ENCODE results near the gene GPRC5D. TPM values are rescaled to one million over a fixed set of nuclear protein-coding genes. Genes with fewer than 3 reads are reported as not detected.

GPRC5D gene
- total and polyA plus RNA-seq, 2 experiments from 2014 or later = not detected

DNA sequence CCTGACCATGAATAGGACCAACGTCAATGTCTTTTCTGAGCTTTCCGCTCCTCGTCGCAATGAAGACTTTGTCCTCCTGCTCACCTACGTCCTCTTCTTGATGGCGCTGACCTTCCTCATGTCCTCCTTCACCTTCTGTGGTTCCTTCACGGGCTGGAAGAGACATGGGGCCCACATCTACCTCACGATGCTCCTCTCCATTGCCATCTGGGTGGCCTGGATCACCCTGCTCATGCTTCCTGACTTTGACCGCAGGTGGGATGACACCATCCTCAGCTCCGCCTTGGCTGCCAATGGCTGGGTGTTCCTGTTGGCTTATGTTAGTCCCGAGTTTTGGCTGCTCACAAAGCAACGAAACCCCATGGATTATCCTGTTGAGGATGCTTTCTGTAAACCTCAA is 43.3 kb downstream of the GPRC5D start:
- WGBS, 2 experiments (ENCODE audit: low coverage in 1 of 2, low lambda C conversion rate in 2 of 2, missing lambda C conversion rate in 2 of 2) = 95 to 96% methylated on average over 12 of the region's 12 CpGs
- Histone ChIP-seq H3K9me2 (ENCODE audit: insufficient read depth) (no peaks in the 10 kb centered on the region), H3K27me3 (replicated peaks; ENCODE audit: insufficient read depth) (no peaks in the 10 kb centered on the region), H3K9me3 (ENCODE audit: low read depth) (no peaks in the 10 kb centered on the region), H3K4me2 (ENCODE audit: unreplicated experiment) (no peak overlapping the region), H3K4me1 (ENCODE audit: insufficient read depth) (peaks cover 6% of the 10 kb centered on the region), H3K4me3 (no peak overlapping the region), H3K9ac (no peak overlapping the region), H3K36me3 (ENCODE audit: low read depth) (peaks cover 29% of the 10 kb centered on the region), H3K79me2 (ENCODE audit: insufficient read depth) (peaks cover 42% of the 10 kb centered on the region), H2AFZ (no peak overlapping the region), H3K27ac (no peak overlapping the region), H4K20me1 (ENCODE audit: insufficient read depth) (no peaks in the 10 kb centered on the region), H3F3A (ENCODE audit: insufficient read depth) (peaks cover 10% of the 10 kb centered on the region; the same call in 1 of the 2 replicates)
- TF ChIP-seq EZH2 (IDR thresholded peaks at IDR 0.05; ENCODE audit: insufficient read depth, poor library complexity, severe bottlenecking) = no peak
- TF ChIP-seq EZH2phosphoT487 (IDR thresholded peaks at IDR 0.05; ENCODE audit: insufficient read depth, low read depth) = no peak
- DNase-seq = no peak
- in situ Hi-C loops (cut with MboI) = no loop called here

DNA sequence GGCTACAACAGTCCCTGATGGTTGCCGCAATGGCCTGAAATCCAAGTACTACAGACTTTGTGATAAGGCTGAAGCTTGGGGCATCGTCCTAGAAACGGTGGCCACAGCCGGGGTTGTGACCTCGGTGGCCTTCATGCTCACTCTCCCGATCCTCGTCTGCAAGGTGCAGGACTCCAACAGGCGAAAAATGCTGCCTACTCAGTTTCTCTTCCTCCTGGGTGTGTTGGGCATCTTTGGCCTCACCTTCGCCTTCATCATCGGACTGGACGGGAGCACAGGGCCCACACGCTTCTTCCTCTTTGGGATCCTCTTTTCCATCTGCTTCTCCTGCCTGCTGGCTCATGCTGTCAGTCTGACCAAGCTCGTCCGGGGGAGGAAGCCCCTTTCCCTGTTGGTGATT is 43.7 kb downstream of the GPRC5D start:
- peaks cover 47% of the 10 kb centered on the region for H3K79me2 ChIP-seq (ENCODE audit: insufficient read depth)
- H2AFZ ChIP-seq = no peak overlapping the region
- TF ChIP-seq EZH2phosphoT487 (IDR thresholded peaks at IDR 0.05; ENCODE audit: insufficient read depth, low read depth) (no peak), EZH2 (IDR thresholded peaks at IDR 0.05; ENCODE audit: insufficient read depth, poor library complexity, severe bottlenecking) (no peak)
- no peak overlapping the region for H3K4me2 ChIP-seq (ENCODE audit: unreplicated experiment)
- peaks cover 7% of the 10 kb centered on the region; the same call in 1 of the 2 replicates for H3F3A ChIP-seq (ENCODE audit: insufficient read depth)
- no peak overlapping the region for H3K4me3 ChIP-seq
- 93 to 97% methylated on average over 14 of the region's 14 CpGs for WGBS, 2 experiments (ENCODE audit: low coverage in 1 of 2, low lambda C conversion rate in 2 of 2, missing lambda C conversion rate in 2 of 2)
- no peak overlapping the region for H3K9ac ChIP-seq
- in situ Hi-C loops (cut with MboI) = no loop called here
- H3K9me2 ChIP-seq (ENCODE audit: insufficient read depth) = no peaks in the 10 kb centered on the region
- peaks cover 6% of the 10 kb centered on the region for H3K4me1 ChIP-seq (ENCODE audit: insufficient read depth)
- no peak for DNase-seq
- H4K20me1 ChIP-seq (ENCODE audit: insufficient read depth) = no peaks in the 10 kb centered on the region
- H3K36me3 ChIP-seq (ENCODE audit: low read depth) = peaks cover 26% of the 10 kb centered on the region
- no peaks in the 10 kb centered on the region for H3K27me3 ChIP-seq (replicated peaks; ENCODE audit: insufficient read depth)
- no peaks in the 10 kb centered on the region for H3K9me3 ChIP-seq (ENCODE audit: low read depth)
- no peak overlapping the region for H3K27ac ChIP-seq

DNA sequence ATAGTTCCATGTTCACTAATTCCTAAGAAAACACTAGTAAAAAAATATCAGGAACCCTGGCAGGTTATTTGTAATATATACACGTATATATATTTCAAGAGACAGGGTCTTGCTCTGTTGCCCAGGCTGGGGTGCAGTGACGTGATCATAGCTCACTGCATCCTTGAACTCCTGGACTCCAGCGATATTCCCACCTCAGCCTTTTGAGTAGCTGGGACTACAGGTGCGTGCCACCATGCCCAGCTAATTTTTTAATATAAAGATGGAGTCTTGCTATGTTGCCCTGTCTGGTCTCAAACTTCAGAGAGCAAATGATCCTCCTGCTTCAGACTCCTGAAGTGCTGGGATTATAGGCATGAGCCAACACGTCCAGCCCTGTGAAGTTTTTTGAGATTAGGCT is 44.4 kb downstream of the GPRC5D start:
- WGBS, 2 experiments (ENCODE audit: low coverage in 1 of 2, low lambda C conversion rate in 2 of 2, missing lambda C conversion rate in 2 of 2) = 92 to 94% methylated on average over 5 of the region's 5 CpGs
- DNase-seq = no peak
- Histone ChIP-seq H3K4me1 (ENCODE audit: insufficient read depth) (peaks cover 7% of the 10 kb centered on the region), H3K9me3 (ENCODE audit: low read depth) (no peaks in the 10 kb centered on the region), H3K79me2 (ENCODE audit: insufficient read depth) (peaks cover 48% of the 10 kb centered on the region), H3K4me2 (ENCODE audit: unreplicated experiment) (no peak overlapping the region), H3K27me3 (replicated peaks; ENCODE audit: insufficient read depth) (no peaks in the 10 kb centered on the region), H3K27ac (no peak overlapping the region), H3K36me3 (ENCODE audit: low read depth) (peaks cover 19% of the 10 kb centered on the region), H3K9ac (no peak overlapping the region), H3K4me3 (no peak overlapping the region), H4K20me1 (ENCODE audit: insufficient read depth) (no peaks in the 10 kb centered on the region), H3K9me2 (ENCODE audit: insufficient read depth) (no peaks in the 10 kb centered on the region), H3F3A (ENCODE audit: insufficient read depth) (peaks cover 8% of the 10 kb centered on the region), H2AFZ (no peak overlapping the region)
- in situ Hi-C loops (cut with MboI) = no loop called here
- TF ChIP-seq EZH2 (IDR thresholded peaks at IDR 0.05; ENCODE audit: insufficient read depth, poor library complexity, severe bottlenecking) = no peak
- no peak for TF ChIP-seq EZH2phosphoT487 (IDR thresholded peaks at IDR 0.05; ENCODE audit: insufficient read depth, low read depth)

DNA sequence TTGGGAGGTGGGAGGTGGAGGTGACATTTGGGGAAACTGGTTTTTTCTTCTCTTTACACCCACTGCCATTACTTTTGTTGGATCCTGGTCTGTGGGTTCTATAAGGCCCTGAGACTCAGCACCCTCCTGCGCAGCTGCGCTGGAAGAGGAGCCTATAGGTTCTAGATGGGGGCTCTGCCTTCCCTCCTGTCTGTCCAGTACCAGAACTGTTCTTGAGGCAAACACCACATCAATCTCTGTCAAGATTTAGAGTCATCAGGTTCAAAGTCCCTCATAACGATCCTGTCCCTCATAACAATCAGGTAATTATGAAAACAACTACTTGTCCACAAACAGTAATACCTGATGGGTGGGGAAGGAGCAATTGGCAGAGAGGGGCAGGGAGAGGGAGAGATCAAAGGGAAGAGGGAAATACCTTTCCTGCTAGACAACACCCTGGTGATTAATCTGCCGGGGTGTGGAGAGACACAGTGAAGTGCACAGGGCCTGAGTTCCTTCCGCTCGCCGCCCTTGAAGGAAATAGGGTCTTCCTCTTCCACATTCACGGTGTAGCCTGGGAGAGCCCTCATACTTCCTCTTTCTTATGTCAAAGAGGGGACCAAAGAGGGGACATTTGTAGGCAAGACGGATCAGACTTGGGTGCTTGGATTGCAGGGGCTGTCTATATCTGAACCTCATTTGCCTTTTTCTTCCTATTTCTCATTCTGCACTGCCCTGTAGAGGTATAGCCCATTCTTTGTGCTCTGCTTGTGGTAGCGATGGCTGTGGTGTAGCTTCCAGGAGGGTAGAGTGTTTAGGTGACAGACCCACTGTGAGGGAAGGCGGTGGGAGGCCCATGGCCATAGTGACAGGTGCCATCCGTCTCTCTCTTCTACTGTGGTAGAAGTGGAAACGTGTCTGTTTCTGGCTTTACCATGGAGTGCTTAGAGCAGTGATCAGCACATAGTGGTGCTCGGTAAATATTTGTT is 48.0 kb downstream of the GPRC5D start:
- in situ Hi-C loops (cut with MboI) = no loop called here
- DNase-seq = no peak
- Histone ChIP-seq H3K9me3 (ENCODE audit: low read depth) (no peaks in the 10 kb centered on the region), H4K20me1 (ENCODE audit: insufficient read depth) (no peaks in the 10 kb centered on the region), H3K9me2 (ENCODE audit: insufficient read depth) (no peaks in the 10 kb centered on the region), H3K4me1 (ENCODE audit: insufficient read depth) (peaks cover 34% of the 10 kb centered on the region), H3K27me3 (replicated peaks; ENCODE audit: insufficient read depth) (no peaks in the 10 kb centered on the region), H3K4me3 (no peak overlapping the region), H2AFZ (no peak overlapping the region), H3K36me3 (ENCODE audit: low read depth) (peaks cover 7% of the 10 kb centered on the region; the same call in 1 of the 2 replicates), H3K79me2 (ENCODE audit: insufficient read depth) (peaks cover 42% of the 10 kb centered on the region), H3K9ac (no peak overlapping the region), H3F3A (ENCODE audit: insufficient read depth) (peaks cover 35% of the 10 kb centered on the region), H3K4me2 (ENCODE audit: unreplicated experiment) (no peak overlapping the region), H3K27ac (no peak overlapping the region)
- WGBS, 2 experiments (ENCODE audit: low coverage in 1 of 2, low lambda C conversion rate in 2 of 2, missing lambda C conversion rate in 2 of 2) = 97 to 98% methylated on average over 14 of the region's 14 CpGs
- TF ChIP-seq EZH2 (IDR thresholded peaks at IDR 0.05; ENCODE audit: insufficient read depth, poor library complexity, severe bottlenecking) = no peak
- no peak for TF ChIP-seq EZH2phosphoT487 (IDR thresholded peaks at IDR 0.05; ENCODE audit: insufficient read depth, low read depth)
